Endothelial cell of umbilical vein (primary cell): ENCODE measurements around the gene GOLGA8S. TPM values are rescaled to one million over a fixed set of nuclear protein-coding genes. Genes with fewer than 3 reads are reported as not detected.
"Not testable (repeated sequence)": the region's sequence is repeated elsewhere in the genome, so short reads cannot be mapped to it uniquely, and the experiment has no call there.

Experiments used
- BruUV-seq: library from RNA; stranded (reverse); fragments of 400-500 nt; replicated peaks from 2 replicates; lab custom pipeline; 2021; lab: Mats Ljungman, UMichigan
- CTCF ChIA-PET: fragments of 300-600, 350-600 bp; sonication (Branson Sonifier 250); formaldehyde crosslinking; loops from one replicate; lab custom pipeline; 2021; ENCODE audit warnings: antibody characterized with exemption, inconsistent platforms; lab: Charles Lee
- POLR2A ChIA-PET: fragments of 300-600, 350-600 bp; sonication (Branson Sonifier 250); formaldehyde crosslinking; loops from one replicate; lab custom pipeline; 2021; ENCODE audit warnings: antibody characterized with exemption, inconsistent platforms; lab: Charles Lee
- DNase-seq: peaks from one replicate; pipeline ENCODE4 v3.0.0-alpha.2; 2011; ENCODE audit warnings: low read depth, low spot score
- FAIRE-seq: peaks from 2 replicates; lab custom pipeline; 2011; peaks lifted over from hg19 to GRCh38; lab: Jason Lieb, UNC
- H2AFZ ChIP-seq: 2 replicates; pipeline ENCODE4 v1.6.0; 2012; ENCODE audit warnings: low read depth, low read length, control low read depth, inconsistent platforms
- H3K27ac ChIP-seq: 2 replicates; pipeline ENCODE4 v1.5.1; 2011; ENCODE audit warnings: low read depth, mild to moderate bottlenecking, control low read depth, low read length, moderate library complexity; ENCODE audit not compliant: insufficient read depth
- H3K27me3 ChIP-seq, 2 experiments: 2 replicates each; pipeline versions ENCODE4 v1.6.0 to v1.6.1; 2011; ENCODE audit warnings: low read length in 2 of 2, mixed read lengths in 1 of 2; ENCODE audit not compliant: control insufficient read depth in 2 of 2, insufficient read depth in 2 of 2
- H3K36me3 ChIP-seq, 2 experiments: 2 replicates in 1 of 2; 3 replicates in 1 of 2; pipeline ENCODE4 v1.5.1; 2011; ENCODE audit warnings: low read length in 2 of 2, mild to moderate bottlenecking in 1 of 2, moderate library complexity in 1 of 2; ENCODE audit not compliant: control insufficient read depth in 2 of 2, insufficient read depth in 2 of 2; ENCODE audit errors: extremely low read depth in 1 of 2
- H3K4me1 ChIP-seq: 3 replicates; pipeline ENCODE4 v1.5.1; 2011; ENCODE audit warnings: mild to moderate bottlenecking, low read length; ENCODE audit not compliant: control insufficient read depth, insufficient read depth; ENCODE audit errors: extremely low read depth
- H3K4me2 ChIP-seq: 2 replicates; pipeline ENCODE4 v1.6.1; 2011; ENCODE audit warnings: low read length, control low read depth, mixed read lengths; ENCODE audit not compliant: insufficient read depth
- H3K4me3 ChIP-seq, 3 experiments: fragments of 200-600 bp in 1 of 3; sonication (generic), shearing (Covaris generic) in 1 of 3; replicated peaks in 1 of 3; 2 replicates each; pipeline ENCODE4 v1.5.1; 2011 to 2016; ENCODE audit warnings: control low read depth in 3 of 3, low read length in 3 of 3, mild to moderate bottlenecking in 2 of 3, inconsistent platforms in 1 of 3, low read depth in 1 of 3, moderate library complexity in 1 of 3; ENCODE audit not compliant: insufficient read depth in 1 of 3
- H3K79me2 ChIP-seq: 2 replicates; pipeline ENCODE4 v1.6.0; 2012; ENCODE audit warnings: low read length, inconsistent platforms; ENCODE audit not compliant: control insufficient read depth, insufficient read depth
- H3K9ac ChIP-seq: replicated peaks from 2 replicates; pipeline ENCODE3; 2011; ENCODE audit warnings: low read length, control low read depth; ENCODE audit not compliant: insufficient read depth; ENCODE audit errors: extremely low read depth
- H3K9me1 ChIP-seq: replicated peaks from 3 replicates; pipeline ENCODE4 v1.6.0; 2011; ENCODE audit warnings: mild to moderate bottlenecking, low read length; ENCODE audit not compliant: control insufficient read depth, insufficient read depth; ENCODE audit errors: extremely low read depth
- H3K9me3 ChIP-seq: replicated peaks from 2 replicates; pipeline ENCODE4 v1.5.1; 2012; ENCODE audit warnings: low read length, inconsistent platforms; ENCODE audit not compliant: control insufficient read depth, insufficient read depth
- H4K20me1 ChIP-seq: replicated peaks from 2 replicates; pipeline ENCODE3; 2011; ENCODE audit warnings: mild to moderate bottlenecking, low read length; ENCODE audit not compliant: control insufficient read depth, insufficient read depth; ENCODE audit errors: extremely low read depth
- EZH2 ChIP-seq: IDR thresholded peaks from 2 replicates; pipeline ENCODE4 v1.6.1; 2012; ENCODE audit warnings: borderline replicate concordance, low read depth, mild to moderate bottlenecking, moderate library complexity, low read length, inconsistent platforms; ENCODE audit not compliant: severe bottlenecking
- FOS ChIP-seq: IDR thresholded peaks from 2 replicates; pipeline ENCODE4 v1.6.1; 2011; ENCODE audit warnings: mild to moderate bottlenecking, low read length, moderate library complexity, borderline replicate concordance; ENCODE audit not compliant: insufficient read depth
- GATA2 ChIP-seq: IDR thresholded peaks from 2 replicates; pipeline ENCODE4 v1.7.0; 2011; ENCODE audit warnings: low read depth, mild to moderate bottlenecking, moderate library complexity, mixed read lengths, low read length; ENCODE audit not compliant: insufficient read length, insufficient read depth
- JUN ChIP-seq: IDR thresholded peaks from 2 replicates; pipeline ENCODE4 v1.6.1; 2011; ENCODE audit warnings: borderline replicate concordance, low read depth; ENCODE audit not compliant: insufficient read length, insufficient read depth
- MYC ChIP-seq: IDR thresholded peaks from one replicate; pipeline ENCODE4 v1.6.1; 2011; ENCODE audit warnings: mild to moderate bottlenecking, low read depth, low read length
- POLR2A ChIP-seq: IDR thresholded peaks from 2 replicates; pipeline ENCODE4 v1.6.1; 2012; ENCODE audit warnings: low read depth, mild to moderate bottlenecking, control low read depth, low read length
- POLR2AphosphoS5 ChIP-seq: IDR thresholded peaks from 2 replicates; pipeline ENCODE4 v1.6.1; 2012; ENCODE audit warnings: low read depth, mild to moderate bottlenecking, control low read depth, low read length, moderate library complexity; ENCODE audit not compliant: insufficient read depth
- dilution Hi-C: fragments of 300-500 bp; cut with MboI; formaldehyde crosslinking; loops from one replicate; pipeline ENCODE4 v1.15.0; 2019; ENCODE audit warnings: low sequenced_read_pairs; ENCODE audit not compliant: extremely low pct_ligation_motif_present
- intact Hi-C: fragments of 100-400 bp; cut with micrococcal nuclease; formaldehyde crosslinking; loops from one replicate; pipeline ENCODE4 v1.10.0; 2022
- polyA plus RNA-seq, 4 experiments: library from polyadenylated mRNA; depleted of rRNA in 3 of 4; stranded (reverse) in 3 of 4; unstranded in 1 of 4; fragments of >200 nt; gene quantifications; 2 replicates each; pipeline versions ENCODE4 v1.2.1 to v1.2.3, GENCODE V29; 2011 to 2012; ENCODE audit warnings: missing spikeins in 1 of 4
- total RNA-seq: library from RNA; stranded (reverse); gene quantifications from 2 replicates; pipeline ENCODE4 v1.2.3, GENCODE V29; 2021
- TF ChIP-seq, protein P1 (sequence below), 2 donors: IDR thresholded peaks; 1 replicate in 1 of 2; 2 replicates in 1 of 2; pipeline ENCODE4 v1.5.1; 2011; ENCODE audit warnings: low read length in 2 of 2, mild to moderate bottlenecking in 2 of 2, moderate library complexity in 2 of 2, control low read depth in 1 of 2, inconsistent platforms in 1 of 2, low read depth in 1 of 2; ENCODE audit not compliant: insufficient read depth in 1 of 2; ENCODE audit errors: extremely low read depth in 1 of 2
- TF ChIP-seq, protein P2 (sequence below): IDR thresholded peaks from 2 replicates; pipeline ENCODE4 v1.6.1; 2011; ENCODE audit not compliant: insufficient read depth, insufficient read length

The GOLGA8S gene
- total and polyA plus RNA-seq, 2 donors (not counting 3 experiments of a cell fraction or from before 2014, with no cell fraction given) = 0.04 to 0.55 TPM

DNA sequence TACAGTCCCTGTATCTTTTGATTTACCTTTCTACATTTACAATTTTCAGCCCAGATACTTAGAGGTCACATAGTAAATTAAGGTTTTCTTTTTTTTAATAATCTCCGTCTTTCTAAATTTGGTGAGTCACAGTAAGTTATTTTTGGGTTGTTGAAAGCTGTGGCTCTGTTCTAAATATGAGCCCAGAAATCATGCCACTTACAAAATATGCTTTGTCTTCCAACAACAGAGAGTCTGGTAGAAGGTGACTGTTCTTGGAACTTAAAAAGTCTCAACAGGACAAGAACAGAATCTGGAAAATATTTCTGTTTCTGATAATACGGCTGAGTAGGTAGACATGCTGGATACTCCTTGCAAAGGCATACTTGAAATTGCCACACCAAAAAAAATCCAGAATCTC lies 16.0 kb downstream of the GOLGA8S start:
- no TSS peak for BruUV-seq
- Histone ChIP-seq H3K79me2 (no peaks in the 10 kb centered on the region), H3K4me2 (no peak overlapping the region), H3K4me1 (no peaks in the 10 kb centered on the region), H2AFZ (no peak overlapping the region), H3K9me1 (no peaks in the 10 kb centered on the region), H3K4me3 (no peak overlapping the region), H3K27ac (no peak overlapping the region), H4K20me1 (no peaks in the 10 kb centered on the region), H3K27me3 (no peaks in the 10 kb centered on the region), H3K9me3 (no peaks in the 10 kb centered on the region), H3K9ac (no peak overlapping the region), H3K36me3 (no peaks in the 10 kb centered on the region)
- FAIRE-seq (no peak), DNase-seq (no peak)
- TF ChIP-seq MYC (no peak), FOS (no peak), POLR2AphosphoS5 (no peak), POLR2A (no peak), EZH2 (no peak), JUN (no peak), GATA2 (no peak)
- TF ChIP-seq, protein P1, sequence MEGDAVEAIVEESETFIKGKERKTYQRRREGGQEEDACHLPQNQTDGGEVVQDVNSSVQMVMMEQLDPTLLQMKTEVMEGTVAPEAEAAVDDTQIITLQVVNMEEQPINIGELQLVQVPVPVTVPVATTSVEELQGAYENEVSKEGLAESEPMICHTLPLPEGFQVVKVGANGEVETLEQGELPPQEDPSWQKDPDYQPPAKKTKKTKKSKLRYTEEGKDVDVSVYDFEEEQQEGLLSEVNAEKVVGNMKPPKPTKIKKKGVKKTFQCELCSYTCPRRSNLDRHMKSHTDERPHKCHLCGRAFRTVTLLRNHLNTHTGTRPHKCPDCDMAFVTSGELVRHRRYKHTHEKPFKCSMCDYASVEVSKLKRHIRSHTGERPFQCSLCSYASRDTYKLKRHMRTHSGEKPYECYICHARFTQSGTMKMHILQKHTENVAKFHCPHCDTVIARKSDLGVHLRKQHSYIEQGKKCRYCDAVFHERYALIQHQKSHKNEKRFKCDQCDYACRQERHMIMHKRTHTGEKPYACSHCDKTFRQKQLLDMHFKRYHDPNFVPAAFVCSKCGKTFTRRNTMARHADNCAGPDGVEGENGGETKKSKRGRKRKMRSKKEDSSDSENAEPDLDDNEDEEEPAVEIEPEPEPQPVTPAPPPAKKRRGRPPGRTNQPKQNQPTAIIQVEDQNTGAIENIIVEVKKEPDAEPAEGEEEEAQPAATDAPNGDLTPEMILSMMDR (IDR thresholded peaks at IDR 0.05; ENCODE audit: extremely low read depth in 1 of 2, insufficient read depth in 1 of 2, low read depth in 1 of 2, low read length in 2 of 2) = no peak
- TF ChIP-seq, protein P2, sequence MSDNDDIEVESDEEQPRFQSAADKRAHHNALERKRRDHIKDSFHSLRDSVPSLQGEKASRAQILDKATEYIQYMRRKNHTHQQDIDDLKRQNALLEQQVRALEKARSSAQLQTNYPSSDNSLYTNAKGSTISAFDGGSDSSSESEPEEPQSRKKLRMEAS = no peak
- intact Hi-C loops = no loop called here
- dilution Hi-C loops = no loop called here
- ChIA-PET CTCF (no interaction called here), POLR2A (no interaction called here)

DNA sequence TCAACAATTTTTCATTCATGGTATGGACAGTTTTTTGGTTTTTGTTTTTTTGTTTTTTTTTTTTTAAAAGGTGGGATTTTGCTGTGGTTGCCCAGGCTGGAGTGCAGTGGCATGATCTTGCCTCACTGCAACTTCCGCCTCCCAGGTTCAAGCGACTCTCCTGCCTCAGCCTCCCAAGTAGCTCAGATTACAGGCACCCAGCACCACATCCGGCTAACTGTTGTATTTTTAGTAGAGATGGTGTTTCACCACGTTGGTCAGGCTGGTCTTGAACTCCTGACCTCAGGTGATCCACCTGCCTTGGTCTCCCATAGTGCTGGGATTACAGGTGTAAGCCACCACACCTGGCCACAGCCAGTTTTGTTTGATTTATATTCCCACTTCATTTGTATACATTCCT lies 16.6 kb downstream of the GOLGA8S start:
- H2AFZ ChIP-seq, H3K4me3 ChIP-seq, POLR2A ChIA-PET, dilution Hi-C loops, intact Hi-C loops, H3K9me3 ChIP-seq, H3K4me2 ChIP-seq, H3K36me3 ChIP-seq, H3K9me1 ChIP-seq, H3K4me1 ChIP-seq, DNase-seq, FAIRE-seq, H3K79me2 ChIP-seq, CTCF ChIA-PET, H3K27me3 ChIP-seq, H3K27ac ChIP-seq, H4K20me1 ChIP-seq, H3K9ac ChIP-seq, BruUV-seq: not testable (repeated sequence)

DNA sequence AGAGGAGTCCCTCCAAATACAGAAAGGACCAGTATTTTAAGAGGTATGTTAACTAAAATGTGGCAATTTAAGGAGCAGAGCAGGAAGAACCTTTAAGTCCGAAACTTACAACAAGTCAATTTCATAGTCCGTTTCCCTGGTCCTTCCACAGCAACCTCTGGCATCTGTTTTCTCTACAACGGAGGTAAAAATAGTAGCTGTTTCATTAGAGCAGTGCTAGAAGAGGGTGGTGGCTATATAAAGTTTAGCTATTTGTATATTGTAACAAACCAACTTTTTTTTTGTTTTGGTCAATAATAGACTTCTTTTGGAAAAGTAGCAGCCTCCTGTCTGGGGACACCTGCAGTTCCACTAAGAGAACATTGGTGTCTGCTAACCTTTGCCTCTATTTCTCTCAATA lies 17.3 kb downstream of the GOLGA8S start:
- H3K27me3 ChIP-seq, H3K79me2 ChIP-seq, H3K36me3 ChIP-seq, H3K4me2 ChIP-seq, intact Hi-C loops, H3K9me1 ChIP-seq, POLR2A ChIA-PET, dilution Hi-C loops, H3K27ac ChIP-seq, H3K9ac ChIP-seq, H3K4me1 ChIP-seq, H2AFZ ChIP-seq, BruUV-seq, H3K9me3 ChIP-seq, CTCF ChIA-PET, H4K20me1 ChIP-seq, FAIRE-seq, H3K4me3 ChIP-seq, DNase-seq: not testable (repeated sequence)
